HG03139 (cell line): ENCODE results near the gene SBK2.
"Not testable (repeated sequence)": the region's sequence is repeated elsewhere in the genome, so short reads cannot be mapped to it uniquely, and the experiment has no call there.

ENCODE experiments used
- ATAC-seq: cut with Tn5 transposase; IDR thresholded peaks from one replicate; pipeline ENCODE4 v1.9.1; 2021; ENCODE audit not compliant: unreplicated experiment

The SBK2 gene

GRCh38 chr19:55536951-55537740, at the start of gene SBK2:
SBK2 (minus strand) TSS chr19:55537133; CDS start chr19:55536294, 839 bp downstream.
- ATAC-seq: no peak

- no peak for ATAC-seq
Observed at GRCh38 chr19:55585658-55586339, 48.9 kb upstream of the SBK2 start.

- ATAC-seq: no peak
Observed at GRCh38 chr19:55584871-55585270, 47.9 kb upstream of the SBK2 start.

GRCh38 chr19:55583897-55584296, 47.0 kb upstream of the SBK2 start:
- ATAC-seq: not testable (repeated sequence)

GRCh38 chr19:55582284-55582683, 45.4 kb upstream of the SBK2 start:
- ATAC-seq: not testable (repeated sequence)

GRCh38 chr19:55581823-55582223, 44.9 kb upstream of the SBK2 start:
- ATAC-seq: no peak

- no peak for ATAC-seq
Observed at GRCh38 chr19:55581145-55581822, 44.4 kb upstream of the SBK2 start.

- no peak for ATAC-seq
Observed at GRCh38 chr19:55580628-55581144, 43.8 kb upstream of the SBK2 start, which contains the start of gene ZNF579. ZNF579 (minus strand) TSS chr19:55580848; CDS start chr19:55579639, 1,209 bp downstream.

GRCh38 chr19:55579766-55580621, 43.1 kb upstream of the SBK2 start:
- no peak for ATAC-seq

GRCh38 chr19:55578761-55579747, 42.1 kb upstream of the SBK2 start:
- no peak for ATAC-seq

- ATAC-seq: no peak
Observed at GRCh38 chr19:55578031-55578760, 41.3 kb upstream of the SBK2 start.

GRCh38 chr19:55576746-55577145, 39.8 kb upstream of the SBK2 start:
- no peak for ATAC-seq

GRCh38 chr19:55573929-55574328, 37.0 kb upstream of the SBK2 start:
- not testable (repeated sequence) for ATAC-seq

- ATAC-seq: not testable (repeated sequence)
Observed at GRCh38 chr19:55569477-55569876, 32.5 kb upstream of the SBK2 start.

GRCh38 chr19:55567708-55568328, 30.9 kb upstream of the SBK2 start:
- ATAC-seq: no peak

- no peak for ATAC-seq
Observed at GRCh38 chr19:55566823-55567222, 29.9 kb upstream of the SBK2 start.

- no peak for ATAC-seq
Observed at GRCh38 chr19:55563261-55563690, 26.3 kb upstream of the SBK2 start.

GRCh38 chr19:55559684-55560083, 22.8 kb upstream of the SBK2 start:
- no peak for ATAC-seq
